ENCODE data around the gene BCAN.

BCAN gene

GRCh38 chr1:156664046-156664766 lies 22.3 kb downstream of the BCAN start:
- no peaks in the 10 kb centered on the region for H3K36me3 ChIP-seq (ENCODE audit: insufficient read depth, low read length)
- peak overlapping the region; percentile 52 for H3K27ac ChIP-seq (ENCODE audit: low read depth, low read length)
- H3K9me3 ChIP-seq (ENCODE audit: low read length) = no peaks in the 10 kb centered on the region
- H3K4me1 ChIP-seq (ENCODE audit: insufficient read depth, low read length) = peaks cover 65% of the 10 kb centered on the region
- no peaks in the 10 kb centered on the region for H3K27me3 ChIP-seq (ENCODE audit: control insufficient read depth in 1 of 2, insufficient read depth in 2 of 2, low read length in 2 of 2)
- H3K4me3 ChIP-seq (ENCODE audit: low read depth in 1 of 2, low read length in 2 of 2) = no peak overlapping the region
- H3K9ac ChIP-seq (ENCODE audit: low read length) = no peak overlapping the region

GRCh38 chr1:156664767-156665411 lies 23.0 kb downstream of the BCAN start:
- Histone ChIP-seq H3K4me1 (ENCODE audit: insufficient read depth, low read length) (peaks cover 65% of the 10 kb centered on the region), H3K27me3 (ENCODE audit: control insufficient read depth in 1 of 2, insufficient read depth in 2 of 2, low read length in 2 of 2) (no peaks in the 10 kb centered on the region), H3K9me3 (ENCODE audit: low read length) (no peaks in the 10 kb centered on the region), H3K9ac (ENCODE audit: low read length) (no peak overlapping the region), H3K4me3 (ENCODE audit: low read depth in 1 of 2, low read length in 2 of 2) (no peak overlapping the region), H3K36me3 (ENCODE audit: insufficient read depth, low read length) (no peaks in the 10 kb centered on the region), H3K27ac (ENCODE audit: low read depth, low read length) (peak overlapping the region; percentile 52)

- Histone ChIP-seq H3K36me3 (ENCODE audit: insufficient read depth, low read length) (no peaks in the 10 kb centered on the region), H3K4me3 (ENCODE audit: low read depth in 1 of 2, low read length in 2 of 2) (no peak overlapping the region), H3K27me3 (ENCODE audit: control insufficient read depth in 1 of 2, insufficient read depth in 2 of 2, low read length in 2 of 2) (no peaks in the 10 kb centered on the region), H3K9me3 (ENCODE audit: low read length) (no peaks in the 10 kb centered on the region), H3K9ac (ENCODE audit: low read length) (no peak overlapping the region), H3K4me1 (ENCODE audit: insufficient read depth, low read length) (peaks cover 61% of the 10 kb centered on the region), H3K27ac (ENCODE audit: low read depth, low read length) (peak overlapping the region; percentile 42)
Observed at GRCh38 chr1:156665539-156665938, 23.6 kb downstream of the BCAN start.

- Histone ChIP-seq H3K27me3 (ENCODE audit: control insufficient read depth in 1 of 2, insufficient read depth in 2 of 2, low read length in 2 of 2) (no peaks in the 10 kb centered on the region), H3K36me3 (ENCODE audit: insufficient read depth, low read length) (no peaks in the 10 kb centered on the region), H3K4me1 (ENCODE audit: insufficient read depth, low read length) (peaks cover 46% of the 10 kb centered on the region), H3K9ac (ENCODE audit: low read length) (no peak overlapping the region), H3K4me3 (ENCODE audit: low read depth in 1 of 2, low read length in 2 of 2) (no peak overlapping the region), H3K9me3 (ENCODE audit: low read length) (no peaks in the 10 kb centered on the region), H3K27ac (ENCODE audit: low read depth, low read length) (peak overlapping the region; percentile 59)
Observed at GRCh38 chr1:156666862-156667609, 25.1 kb downstream of the BCAN start.

GRCh38 chr1:156667610-156667967 lies 25.7 kb downstream of the BCAN start:
- no peaks in the 10 kb centered on the region for H3K27me3 ChIP-seq (ENCODE audit: control insufficient read depth in 1 of 2, insufficient read depth in 2 of 2, low read length in 2 of 2)
- peak overlapping the region; percentile 59 for H3K27ac ChIP-seq (ENCODE audit: low read depth, low read length)
- H3K9ac ChIP-seq (ENCODE audit: low read length) = no peak overlapping the region
- H3K36me3 ChIP-seq (ENCODE audit: insufficient read depth, low read length) = no peaks in the 10 kb centered on the region
- H3K9me3 ChIP-seq (ENCODE audit: low read length) = no peaks in the 10 kb centered on the region
- H3K4me1 ChIP-seq (ENCODE audit: insufficient read depth, low read length) = peaks cover 40% of the 10 kb centered on the region
- H3K4me3 ChIP-seq (ENCODE audit: low read depth in 1 of 2, low read length in 2 of 2) = no peak overlapping the region

- Histone ChIP-seq H3K4me3 (ENCODE audit: low read depth in 1 of 2, low read length in 2 of 2) (no peak overlapping the region), H3K4me1 (ENCODE audit: insufficient read depth, low read length) (peaks cover 36% of the 10 kb centered on the region), H3K27ac (ENCODE audit: low read depth, low read length) (peak overlapping the region; percentile 59), H3K9ac (ENCODE audit: low read length) (no peak overlapping the region), H3K27me3 (ENCODE audit: control insufficient read depth in 1 of 2, insufficient read depth in 2 of 2, low read length in 2 of 2) (no peaks in the 10 kb centered on the region), H3K9me3 (ENCODE audit: low read length) (no peaks in the 10 kb centered on the region), H3K36me3 (ENCODE audit: insufficient read depth, low read length) (no peaks in the 10 kb centered on the region)
Observed at GRCh38 chr1:156667968-156668709, 26.2 kb downstream of the BCAN start.

GRCh38 chr1:156668801-156669637 lies 27.1 kb downstream of the BCAN start:
- no peaks in the 10 kb centered on the region for H3K36me3 ChIP-seq (ENCODE audit: insufficient read depth, low read length)
- H3K9me3 ChIP-seq (ENCODE audit: low read length) = no peaks in the 10 kb centered on the region
- peaks cover 35% of the 10 kb centered on the region for H3K4me1 ChIP-seq (ENCODE audit: insufficient read depth, low read length)
- no peak overlapping the region for H3K9ac ChIP-seq (ENCODE audit: low read length)
- H3K27me3 ChIP-seq (ENCODE audit: control insufficient read depth in 1 of 2, insufficient read depth in 2 of 2, low read length in 2 of 2) = no peaks in the 10 kb centered on the region
- H3K4me3 ChIP-seq (ENCODE audit: low read depth in 1 of 2, low read length in 2 of 2) = no peak overlapping the region
- H3K27ac ChIP-seq (ENCODE audit: low read depth, low read length) = no peak overlapping the region

GRCh38 chr1:156669794-156670193 lies 27.9 kb downstream of the BCAN start:
- Histone ChIP-seq H3K9ac (ENCODE audit: low read length) (no peak overlapping the region), H3K4me3 (ENCODE audit: low read depth in 1 of 2, low read length in 2 of 2) (no peak overlapping the region), H3K27ac (ENCODE audit: low read depth, low read length) (no peak overlapping the region), H3K4me1 (ENCODE audit: insufficient read depth, low read length) (peaks cover 27% of the 10 kb centered on the region), H3K27me3 (ENCODE audit: control insufficient read depth in 1 of 2, insufficient read depth in 2 of 2, low read length in 2 of 2) (no peaks in the 10 kb centered on the region), H3K9me3 (ENCODE audit: low read length) (no peaks in the 10 kb centered on the region), H3K36me3 (ENCODE audit: insufficient read depth, low read length) (no peaks in the 10 kb centered on the region)

- Histone ChIP-seq H3K36me3 (ENCODE audit: insufficient read depth, low read length) (no peaks in the 10 kb centered on the region), H3K9me3 (ENCODE audit: low read length) (no peaks in the 10 kb centered on the region), H3K27ac (ENCODE audit: low read depth, low read length) (no peak overlapping the region)
Observed at GRCh38 chr1:156670359-156670758, 28.4 kb downstream of the BCAN start.

GRCh38 chr1:156670791-156671190 lies 28.9 kb downstream of the BCAN start:
- Histone ChIP-seq H3K9me3 (ENCODE audit: low read length) (no peaks in the 10 kb centered on the region), H3K9ac (ENCODE audit: low read length) (no peak overlapping the region), H3K27me3 (ENCODE audit: control insufficient read depth in 1 of 2, insufficient read depth in 2 of 2, low read length in 2 of 2) (peaks cover 0 to 1% of the 10 kb centered on the region in 2 donors), H3K36me3 (ENCODE audit: insufficient read depth, low read length) (no peaks in the 10 kb centered on the region), H3K27ac (ENCODE audit: low read depth, low read length) (no peak overlapping the region), H3K4me3 (ENCODE audit: low read depth in 1 of 2, low read length in 2 of 2) (no peak overlapping the region), H3K4me1 (ENCODE audit: insufficient read depth, low read length) (peaks cover 21% of the 10 kb centered on the region)

More at GRCh38 chr1:156670359-156670758, 28.4 kb downstream of the BCAN start:
- Histone ChIP-seq H3K9ac (ENCODE audit: low read length) (no peak overlapping the region), H3K27me3 (ENCODE audit: control insufficient read depth in 1 of 2, insufficient read depth in 2 of 2, low read length in 2 of 2) (no peaks in the 10 kb centered on the region), H3K4me3 (ENCODE audit: low read depth in 1 of 2, low read length in 2 of 2) (no peak overlapping the region), H3K4me1 (ENCODE audit: insufficient read depth, low read length) (peaks cover 24% of the 10 kb centered on the region)
